HEK293 (cell line): Measurements from ENCODE around the gene VILL.

Experiments
- CTCF ChIA-PET: fragments of 350-600 bp; formaldehyde crosslinking; extraction: SDS; loops from one replicate; lab custom pipeline; 2021; ENCODE audit warnings: antibody characterized with exemption; lab: Yijun Ruan, JAX
- POLR2A ChIA-PET: fragments of 300-600 bp; formaldehyde crosslinking; extraction: SDS; loops from one replicate; lab custom pipeline; 2020; ENCODE audit warnings: antibody characterized with exemption, inconsistent platforms; lab: Yijun Ruan, JAX
- H3K27ac ChIP-seq: fragments of 200-500 bp; sonication (Bioruptor generic); 2 replicates; pipeline ENCODE4 v1.5.1; 2014; ENCODE audit warnings: low read depth, low read length, control low read depth, inconsistent platforms; ENCODE audit errors: extremely low read depth
- H3K36me3 ChIP-seq, 2 experiments: fragments of 200-500 bp in 1 of 2; sonication (Bioruptor generic) in 1 of 2; 1 replicate in 1 of 2; 2 replicates in 1 of 2; pipeline ENCODE4 v1.5.1; 2014 to 2017; ENCODE audit warnings: inconsistent platforms in 2 of 2, low read length in 2 of 2; ENCODE audit not compliant: control insufficient read depth in 2 of 2, insufficient read depth in 1 of 2
- H3K4me1 ChIP-seq: fragments of 200-500 bp; sonication (Bioruptor generic); 2 replicates; pipeline ENCODE4 v1.5.1; 2014; ENCODE audit warnings: mild to moderate bottlenecking, low read length, inconsistent platforms; ENCODE audit not compliant: control insufficient read depth, insufficient read depth
- H3K4me3 ChIP-seq: 2 replicates; pipeline ENCODE4 v1.5.1; 2011; ENCODE audit warnings: low read depth, mild to moderate bottlenecking, control low read depth, low read length, moderate library complexity
- H3K9me3 ChIP-seq: fragments of 200-500 bp; sonication (Bioruptor generic); 2 replicates; pipeline ENCODE4 v1.5.1; 2014; ENCODE audit warnings: low read depth, low read length, inconsistent platforms; ENCODE audit not compliant: control insufficient read depth, insufficient read depth
- HIC1 ChIP-seq: fragments of 450-650 bp; formaldehyde crosslinking; IDR thresholded peaks from 2 replicates; pipeline ENCODE4 v1.5.1; 2016; ENCODE audit warnings: missing biosample characterization, missing genetic modification characterization
- RBAK ChIP-seq: fragments of 450-650 bp; formaldehyde crosslinking; IDR thresholded peaks from 2 replicates; pipeline ENCODE4 v1.5.1; 2016; ENCODE audit warnings: missing biosample characterization, missing genetic modification characterization
- ZBTB17 ChIP-seq: fragments of 450-650 bp; formaldehyde crosslinking; IDR thresholded peaks from 2 replicates; pipeline ENCODE4 v1.5.1; 2016; ENCODE audit warnings: missing biosample characterization, missing genetic modification characterization
- ZBTB8A ChIP-seq: fragments of 450-650 bp; formaldehyde crosslinking; IDR thresholded peaks from 2 replicates; pipeline ENCODE4 v1.5.1; 2016; ENCODE audit warnings: missing biosample characterization, missing genetic modification characterization
- ZFHX2 ChIP-seq: fragments of 450-650 bp; formaldehyde crosslinking; conservative IDR thresholded peaks from 2 replicates; pipeline ENCODE4 v1.5.1; 2016; ENCODE audit warnings: missing biosample characterization, missing genetic modification characterization
- ZFP41 ChIP-seq: fragments of 450-650 bp; formaldehyde crosslinking; IDR thresholded peaks from 2 replicates; pipeline ENCODE4 v1.5.1; 2016; ENCODE audit warnings: missing biosample characterization, missing genetic modification characterization, borderline replicate concordance
- ZNF121 ChIP-seq: fragments of 450-650 bp; formaldehyde crosslinking; IDR thresholded peaks from 2 replicates; pipeline ENCODE4 v1.5.1; 2016; ENCODE audit warnings: missing biosample characterization, missing genetic modification characterization
- ZNF133 ChIP-seq: fragments of 450-650 bp; formaldehyde crosslinking; IDR thresholded peaks from 2 replicates; pipeline ENCODE4 v1.5.1; 2016; ENCODE audit warnings: missing biosample characterization, missing genetic modification characterization
- ZNF140 ChIP-seq: fragments of 450-650 bp; formaldehyde crosslinking; IDR thresholded peaks from 2 replicates; pipeline ENCODE4 v1.5.1; 2016; ENCODE audit warnings: missing biosample characterization, missing genetic modification characterization
- ZNF174 ChIP-seq: fragments of 450-650 bp; formaldehyde crosslinking; IDR thresholded peaks from 2 replicates; pipeline ENCODE4 v1.5.0; 2017; ENCODE audit warnings: missing biosample characterization, mild to moderate bottlenecking, missing genetic modification characterization
- ZNF184 ChIP-seq: fragments of 450-650 bp; IDR thresholded peaks from 2 replicates; pipeline ENCODE4 v1.5.1; 2018; ENCODE audit warnings: missing biosample characterization, mild to moderate bottlenecking, missing genetic modification characterization
- ZNF19 ChIP-seq: fragments of 450-650 bp; formaldehyde crosslinking; IDR thresholded peaks from 2 replicates; pipeline ENCODE4; 2016; ENCODE audit warnings: missing biosample characterization, missing genetic modification characterization, low read depth
- ZNF23 ChIP-seq: fragments of 450-650 bp; formaldehyde crosslinking; IDR thresholded peaks from 2 replicates; pipeline ENCODE4 v1.5.1; 2016; ENCODE audit warnings: missing biosample characterization, missing genetic modification characterization, borderline replicate concordance
- ZNF266 ChIP-seq: fragments of 450-650 bp; formaldehyde crosslinking; IDR thresholded peaks from 2 replicates; pipeline ENCODE4 v1.5.1; 2016; ENCODE audit warnings: missing biosample characterization, missing genetic modification characterization, low read depth
- ZNF280D ChIP-seq: fragments of 450-650 bp; formaldehyde crosslinking; IDR thresholded peaks from 2 replicates; pipeline ENCODE4 v1.5.1; 2016; ENCODE audit warnings: missing biosample characterization, missing genetic modification characterization
- ZNF324 ChIP-seq: fragments of 450-650 bp; formaldehyde crosslinking; IDR thresholded peaks from 2 replicates; pipeline ENCODE4 v1.5.1; 2016; ENCODE audit warnings: missing biosample characterization, missing genetic modification characterization
- ZNF501 ChIP-seq: fragments of 450-650 bp; formaldehyde crosslinking; IDR thresholded peaks from 2 replicates; pipeline ENCODE4 v1.5.1; 2016; ENCODE audit warnings: missing biosample characterization, missing genetic modification characterization
- ZNF768 ChIP-seq: fragments of 450-650 bp; formaldehyde crosslinking; IDR thresholded peaks from 2 replicates; pipeline ENCODE4 v1.5.1; 2018; ENCODE audit warnings: missing biosample characterization, mild to moderate bottlenecking, missing genetic modification characterization
- ZNF777 ChIP-seq: fragments of 450-650 bp; formaldehyde crosslinking; IDR thresholded peaks from 2 replicates; pipeline ENCODE4 v1.5.1; 2017; ENCODE audit warnings: missing biosample characterization, missing genetic modification characterization, borderline replicate concordance
- ZNF791 ChIP-seq: fragments of 450-650 bp; formaldehyde crosslinking; IDR thresholded peaks from 2 replicates; pipeline ENCODE4 v1.5.1; 2016; ENCODE audit warnings: missing biosample characterization, missing genetic modification characterization
- ZNF792 ChIP-seq: fragments of 450-650 bp; formaldehyde crosslinking; IDR thresholded peaks from 2 replicates; pipeline ENCODE4 v1.5.1; 2016; ENCODE audit warnings: missing biosample characterization, missing genetic modification characterization
- TF ChIP-seq, protein P1 (sequence below): fragments of 450-650 bp; formaldehyde crosslinking; conservative IDR thresholded peaks from 2 replicates; pipeline ENCODE4 v1.5.1; 2016; ENCODE audit warnings: low read depth, missing biosample characterization, missing genetic modification characterization
- TF ChIP-seq, protein P2 (sequence below): fragments of 450-650 bp; formaldehyde crosslinking; IDR thresholded peaks from 2 replicates; pipeline ENCODE4 v1.5.1; 2016; ENCODE audit warnings: missing biosample characterization, missing genetic modification characterization
- TF ChIP-seq, protein P3 (sequence below): fragments of 450-650 bp; formaldehyde crosslinking; IDR thresholded peaks from 2 replicates; pipeline ENCODE4 v1.5.1; 2016; ENCODE audit warnings: missing biosample characterization, missing genetic modification characterization

Gene VILL

GRCh38 chr3:38002940-38003339, 12.4 kb downstream of the VILL start:
- Histone ChIP-seq H3K36me3 (peaks cover 0 to 11% of the 10 kb centered on the region in 2 experiments; a peak in 1 of 3 replicates), H3K4me3 (no peak overlapping the region), H3K27ac (no peak overlapping the region), H3K4me1 (no peaks in the 10 kb centered on the region), H3K9me3 (no peaks in the 10 kb centered on the region)
- ChIA-PET CTCF (interaction anchor here (0.7 to 1.3 kb wide), 8 partner anchors 14 to 659 kb away, joined by 3 to 20 read pairs (median 4); no protein-coding TSS in a partner anchor), POLR2A (no interaction called here)
- TF ChIP-seq ZNF501 (tag by site-specific recombination) (no peak), ZNF19 (tag by site-specific recombination) (no peak), ZFHX2 (tag by site-specific recombination) (no peak), ZNF324 (no peak), HIC1 (tag by site-specific recombination) (no peak), ZNF791 (tag by site-specific recombination) (no peak), ZNF133 (tag by site-specific recombination) (no peak), ZNF266 (no peak), ZNF777 (tag by site-specific recombination) (no peak), ZNF280D (tag by site-specific recombination) (no peak), ZNF140 (tag by site-specific recombination) (no peak), RBAK (tag by site-specific recombination) (no peak), ZNF184 (tag by site-specific recombination) (no peak)
- TF ChIP-seq, protein P1, sequence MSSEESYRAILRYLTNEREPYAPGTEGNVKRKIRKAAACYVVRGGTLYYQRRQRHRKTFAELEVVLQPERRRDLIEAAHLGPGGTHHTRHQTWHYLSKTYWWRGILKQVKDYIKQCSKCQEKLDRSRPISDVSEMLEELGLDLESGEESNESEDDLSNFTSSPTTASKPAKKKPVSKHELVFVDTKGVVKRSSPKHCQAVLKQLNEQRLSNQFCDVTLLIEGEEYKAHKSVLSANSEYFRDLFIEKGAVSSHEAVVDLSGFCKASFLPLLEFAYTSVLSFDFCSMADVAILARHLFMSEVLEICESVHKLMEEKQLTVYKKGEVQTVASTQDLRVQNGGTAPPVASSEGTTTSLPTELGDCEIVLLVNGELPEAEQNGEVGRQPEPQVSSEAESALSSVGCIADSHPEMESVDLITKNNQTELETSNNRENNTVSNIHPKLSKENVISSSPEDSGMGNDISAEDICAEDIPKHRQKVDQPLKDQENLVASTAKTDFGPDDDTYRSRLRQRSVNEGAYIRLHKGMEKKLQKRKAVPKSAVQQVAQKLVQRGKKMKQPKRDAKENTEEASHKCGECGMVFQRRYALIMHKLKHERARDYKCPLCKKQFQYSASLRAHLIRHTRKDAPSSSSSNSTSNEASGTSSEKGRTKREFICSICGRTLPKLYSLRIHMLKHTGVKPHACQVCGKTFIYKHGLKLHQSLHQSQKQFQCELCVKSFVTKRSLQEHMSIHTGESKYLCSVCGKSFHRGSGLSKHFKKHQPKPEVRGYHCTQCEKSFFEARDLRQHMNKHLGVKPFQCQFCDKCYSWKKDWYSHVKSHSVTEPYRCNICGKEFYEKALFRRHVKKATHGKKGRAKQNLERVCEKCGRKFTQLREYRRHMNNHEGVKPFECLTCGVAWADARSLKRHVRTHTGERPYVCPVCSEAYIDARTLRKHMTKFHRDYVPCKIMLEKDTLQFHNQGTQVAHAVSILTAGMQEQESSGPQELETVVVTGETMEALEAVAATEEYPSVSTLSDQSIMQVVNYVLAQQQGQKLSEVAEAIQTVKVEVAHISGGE (tag by site-specific recombination), result no peak

DNA sequence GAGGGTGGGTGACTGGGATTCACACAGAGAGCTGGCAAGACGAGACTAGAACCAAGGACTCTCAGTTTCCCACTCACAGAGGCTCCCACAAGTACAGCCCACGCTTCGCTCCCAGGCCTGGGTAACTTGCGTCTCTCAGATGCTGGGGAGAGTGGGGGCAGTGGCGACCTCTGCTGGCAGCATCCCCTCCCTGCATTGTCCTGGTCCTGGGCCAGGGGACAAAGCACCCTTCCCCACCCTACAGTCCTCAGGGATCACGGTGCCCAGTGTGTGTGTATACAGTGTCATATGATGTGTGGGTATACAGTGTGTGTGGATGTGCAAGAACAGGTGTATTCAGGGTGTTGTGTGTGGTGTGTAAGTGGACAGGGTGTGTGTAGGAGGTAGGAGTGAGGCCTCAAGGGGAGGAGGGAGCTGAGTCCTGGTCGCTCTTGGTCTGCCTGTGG, 12.8 kb downstream of the VILL start:
- Histone ChIP-seq H3K9me3 (no peaks in the 10 kb centered on the region), H3K4me1 (no peaks in the 10 kb centered on the region), H3K4me3 (no peak overlapping the region), H3K36me3 (peaks cover 0 to 12% of the 10 kb centered on the region in 2 experiments; a peak in 1 of 3 replicates), H3K27ac (no peak overlapping the region)
- POLR2A ChIA-PET, result no interaction called here
- CTCF ChIA-PET, result interaction anchor here (0.5 to 1.3 kb wide), 18 partner anchors 10 to 1154 kb away, joined by 3 to 20 read pairs (median 4); no protein-coding TSS in a partner anchor
- TF ChIP-seq ZNF768 (tag by site-specific recombination) (no peak), ZBTB17 (tag by site-specific recombination) (no peak), ZNF174 (no peak), ZNF121 (tag by site-specific recombination) (no peak), ZNF23 (tag by site-specific recombination) (no peak), ZFP41 (tag by site-specific recombination) (no peak), ZNF133 (tag by site-specific recombination) (no peak), ZNF792 (no peak), ZBTB8A (0 out of 2 replicates have a peak, but pooled peaks have one; percentile 15)
- TF ChIP-seq, protein P2, sequence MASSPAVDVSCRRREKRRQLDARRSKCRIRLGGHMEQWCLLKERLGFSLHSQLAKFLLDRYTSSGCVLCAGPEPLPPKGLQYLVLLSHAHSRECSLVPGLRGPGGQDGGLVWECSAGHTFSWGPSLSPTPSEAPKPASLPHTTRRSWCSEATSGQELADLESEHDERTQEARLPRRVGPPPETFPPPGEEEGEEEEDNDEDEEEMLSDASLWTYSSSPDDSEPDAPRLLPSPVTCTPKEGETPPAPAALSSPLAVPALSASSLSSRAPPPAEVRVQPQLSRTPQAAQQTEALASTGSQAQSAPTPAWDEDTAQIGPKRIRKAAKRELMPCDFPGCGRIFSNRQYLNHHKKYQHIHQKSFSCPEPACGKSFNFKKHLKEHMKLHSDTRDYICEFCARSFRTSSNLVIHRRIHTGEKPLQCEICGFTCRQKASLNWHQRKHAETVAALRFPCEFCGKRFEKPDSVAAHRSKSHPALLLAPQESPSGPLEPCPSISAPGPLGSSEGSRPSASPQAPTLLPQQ (tag by site-specific recombination), result no peak
- TF ChIP-seq, protein P3, sequence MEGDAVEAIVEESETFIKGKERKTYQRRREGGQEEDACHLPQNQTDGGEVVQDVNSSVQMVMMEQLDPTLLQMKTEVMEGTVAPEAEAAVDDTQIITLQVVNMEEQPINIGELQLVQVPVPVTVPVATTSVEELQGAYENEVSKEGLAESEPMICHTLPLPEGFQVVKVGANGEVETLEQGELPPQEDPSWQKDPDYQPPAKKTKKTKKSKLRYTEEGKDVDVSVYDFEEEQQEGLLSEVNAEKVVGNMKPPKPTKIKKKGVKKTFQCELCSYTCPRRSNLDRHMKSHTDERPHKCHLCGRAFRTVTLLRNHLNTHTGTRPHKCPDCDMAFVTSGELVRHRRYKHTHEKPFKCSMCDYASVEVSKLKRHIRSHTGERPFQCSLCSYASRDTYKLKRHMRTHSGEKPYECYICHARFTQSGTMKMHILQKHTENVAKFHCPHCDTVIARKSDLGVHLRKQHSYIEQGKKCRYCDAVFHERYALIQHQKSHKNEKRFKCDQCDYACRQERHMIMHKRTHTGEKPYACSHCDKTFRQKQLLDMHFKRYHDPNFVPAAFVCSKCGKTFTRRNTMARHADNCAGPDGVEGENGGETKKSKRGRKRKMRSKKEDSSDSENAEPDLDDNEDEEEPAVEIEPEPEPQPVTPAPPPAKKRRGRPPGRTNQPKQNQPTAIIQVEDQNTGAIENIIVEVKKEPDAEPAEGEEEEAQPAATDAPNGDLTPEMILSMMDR (tag by site-specific recombination), result peak; percentile 75
